Measurements from ENCODE around the gene ATG7. TPM values are rescaled to one million over a fixed set of nuclear protein-coding genes. Genes with fewer than 3 reads are reported as not detected.

The ATG7 gene
- total RNA-seq, 2 experiments from 2014 or later, result 25.1 to 28.2 TPM

DNA sequence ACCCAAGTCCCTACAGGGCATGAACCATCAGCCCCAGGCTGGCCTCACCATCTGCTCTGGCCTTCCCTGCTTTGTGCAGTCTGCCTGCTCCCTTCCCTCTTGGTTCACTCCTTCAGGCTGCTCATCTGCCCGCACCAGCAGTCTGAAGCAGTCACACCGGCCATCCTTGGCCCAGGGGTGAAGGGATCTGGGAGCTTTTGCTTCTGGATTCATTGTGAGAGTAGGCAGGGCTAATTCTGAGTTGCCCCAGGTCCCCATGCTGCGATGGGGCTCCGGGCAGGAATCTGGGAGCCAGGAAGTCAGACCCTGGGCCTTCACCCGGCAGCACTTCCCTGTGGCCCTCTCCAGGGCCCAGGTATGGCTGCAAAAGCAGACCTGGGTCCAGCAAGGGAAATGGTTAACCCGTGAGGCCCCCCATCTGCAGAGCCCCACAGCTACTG is 271.8 kb downstream of the ATG7 start:
- H3K27ac Mint-ChIP-seq, result no peak overlapping the region
- no peaks in the 10 kb centered on the region for H3K27me3 Mint-ChIP-seq
- DNase-seq, result no peak
- H3K9me3 Mint-ChIP-seq, result peaks cover 7% of the 10 kb centered on the region
- no peaks in the 10 kb centered on the region for H3K4me1 Mint-ChIP-seq
- peaks cover 22% of the 10 kb centered on the region for H3K36me3 Mint-ChIP-seq
- no peak overlapping the region for H3K4me3 Mint-ChIP-seq

DNA sequence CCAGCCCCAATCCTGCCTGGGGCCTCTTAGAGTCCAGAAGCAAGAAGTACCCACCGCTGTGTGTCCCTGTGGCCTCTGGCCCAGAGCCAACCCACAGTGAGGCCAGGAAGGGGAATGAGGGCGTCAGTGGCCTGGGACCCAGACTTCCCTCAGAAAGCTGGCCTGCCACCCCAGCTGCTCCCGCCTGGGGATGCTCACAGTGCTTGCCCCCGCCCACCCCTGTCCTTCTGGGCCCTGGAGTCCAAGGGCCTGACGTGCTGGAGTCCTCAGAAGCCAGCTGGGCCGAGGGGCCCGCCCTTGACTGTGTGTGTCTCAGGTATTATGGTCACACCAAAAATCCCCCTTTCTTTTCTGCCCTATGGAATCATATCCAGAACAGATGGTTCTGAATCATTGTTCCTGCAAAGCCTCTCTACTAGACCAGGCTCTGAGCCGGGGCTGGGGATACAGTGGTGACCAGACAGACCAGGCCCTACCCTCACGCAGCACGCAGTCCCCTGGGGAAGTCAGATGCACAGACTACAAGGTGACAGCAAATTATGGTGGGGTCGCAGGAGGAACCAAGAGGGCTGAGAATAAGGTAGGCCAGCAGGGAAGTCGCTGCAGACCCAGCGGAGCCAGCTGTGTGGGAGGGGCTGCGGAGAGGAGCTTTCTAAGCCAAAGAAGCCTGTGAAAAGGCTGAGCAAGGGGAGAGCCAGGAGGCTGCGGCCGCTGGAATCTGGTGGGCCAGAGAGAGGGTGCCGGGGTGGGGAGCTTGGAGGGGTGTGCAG is 272.4 kb downstream of the ATG7 start:
- no peak for DNase-seq
- Mint-ChIP-seq H3K36me3 (peaks cover 24% of the 10 kb centered on the region), H3K4me3 (no peak overlapping the region), H3K4me1 (no peaks in the 10 kb centered on the region), H3K27me3 (no peaks in the 10 kb centered on the region), H3K9me3 (peaks cover 7% of the 10 kb centered on the region), H3K27ac (no peak overlapping the region)

DNA sequence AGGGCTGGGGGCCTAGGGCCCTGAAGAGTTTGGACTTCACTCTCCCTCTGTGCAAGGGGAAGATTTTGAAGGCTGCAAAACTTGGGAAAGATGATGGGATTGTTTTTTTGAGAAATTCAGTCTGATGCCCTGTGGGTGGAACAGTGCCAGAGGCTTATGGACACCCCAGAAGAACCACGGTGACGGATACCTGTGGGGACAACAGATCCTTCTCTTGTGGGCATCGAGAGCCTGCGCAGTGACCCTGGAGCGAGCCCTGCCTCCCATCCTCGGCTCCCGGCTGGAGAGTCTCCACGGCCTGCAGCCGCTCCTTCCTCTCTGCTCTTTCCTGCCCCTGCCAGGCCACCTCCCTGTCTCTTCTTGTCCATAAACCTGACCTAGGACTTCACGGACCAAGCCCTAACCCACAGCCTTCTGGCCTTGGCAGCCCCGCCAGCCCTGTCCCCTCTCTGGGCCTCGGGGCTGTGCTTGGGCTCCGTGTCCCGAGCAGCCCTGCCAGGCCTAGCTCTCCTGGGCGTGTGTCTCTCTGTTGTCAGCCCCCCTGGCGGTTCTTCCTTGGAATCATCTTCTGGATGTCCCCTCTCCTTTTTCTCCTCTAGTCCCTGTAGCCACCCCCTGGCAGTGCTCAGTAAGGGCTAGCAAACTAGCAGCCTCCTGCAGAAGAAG is 273.1 kb downstream of the ATG7 start:
- no peaks in the 10 kb centered on the region for H3K4me1 Mint-ChIP-seq
- no peaks in the 10 kb centered on the region for H3K27me3 Mint-ChIP-seq
- H3K36me3 Mint-ChIP-seq, result peaks cover 26% of the 10 kb centered on the region
- peaks cover 8% of the 10 kb centered on the region for H3K9me3 Mint-ChIP-seq
- no peak overlapping the region for H3K27ac Mint-ChIP-seq
- no peak overlapping the region for H3K4me3 Mint-ChIP-seq
- DNase-seq, result no peak

DNA sequence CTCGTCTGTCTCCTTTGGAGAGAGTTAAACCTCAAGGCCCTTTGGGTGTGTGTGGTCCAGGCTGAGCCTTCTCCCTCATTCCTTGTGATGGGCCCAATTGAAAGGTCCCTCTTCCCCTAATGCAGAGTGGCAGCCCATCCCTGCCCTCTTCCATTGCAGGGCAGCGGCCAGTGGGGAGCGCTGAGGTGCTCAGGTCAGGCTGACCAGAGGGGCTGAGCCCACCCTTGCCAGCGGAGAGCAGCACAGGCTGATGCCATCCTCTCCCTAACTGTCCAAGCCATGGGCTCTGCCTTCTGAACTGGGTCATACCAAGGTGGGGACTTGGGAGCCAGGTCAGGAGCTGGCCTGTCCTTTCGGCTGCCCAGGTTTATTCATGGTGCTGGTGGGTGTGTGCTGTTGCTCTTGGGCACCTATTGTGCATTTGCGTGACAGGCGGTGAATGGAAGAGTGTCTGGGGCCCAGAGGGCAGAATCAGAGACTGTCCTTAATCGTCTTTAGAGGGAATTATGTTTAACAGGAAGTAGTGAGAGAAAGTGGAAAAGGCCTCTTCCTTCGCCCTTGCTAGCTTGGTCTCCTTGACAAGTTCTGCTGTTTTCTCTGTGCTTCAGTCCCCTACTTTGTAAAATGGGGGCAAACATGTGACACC is 274.6 kb downstream of the ATG7 start:
- no peaks in the 10 kb centered on the region for H3K4me1 Mint-ChIP-seq
- no peak overlapping the region for H3K4me3 Mint-ChIP-seq
- no peak overlapping the region for H3K27ac Mint-ChIP-seq
- peaks cover 12% of the 10 kb centered on the region for H3K9me3 Mint-ChIP-seq
- no peaks in the 10 kb centered on the region for H3K27me3 Mint-ChIP-seq
- DNase-seq, result no peak
- H3K36me3 Mint-ChIP-seq, result peaks cover 33% of the 10 kb centered on the region

DNA sequence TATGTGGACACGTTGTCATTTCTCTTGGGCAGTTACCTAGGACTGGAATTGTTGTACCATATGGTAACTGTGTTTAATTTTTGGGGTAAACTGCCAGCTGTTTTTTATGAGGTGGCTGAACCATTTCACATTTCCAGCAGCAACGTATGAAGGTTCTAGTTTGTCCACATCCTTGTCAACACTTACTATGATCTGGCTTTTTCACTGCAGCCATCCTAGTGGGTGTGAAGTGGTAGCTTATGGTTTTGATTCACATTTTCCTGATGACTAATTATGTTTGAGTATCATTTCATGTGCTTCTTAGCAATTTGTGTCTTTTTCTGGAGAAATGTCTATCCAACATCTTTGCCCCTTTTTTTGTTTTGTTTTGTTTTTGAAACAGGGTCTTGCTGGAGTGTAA is 275.3 kb downstream of the ATG7 start:
- no peak overlapping the region for H3K27ac Mint-ChIP-seq
- H3K36me3 Mint-ChIP-seq, result peaks cover 40% of the 10 kb centered on the region
- peaks cover 13% of the 10 kb centered on the region for H3K9me3 Mint-ChIP-seq
- H3K4me3 Mint-ChIP-seq, result no peak overlapping the region
- no peaks in the 10 kb centered on the region for H3K27me3 Mint-ChIP-seq
- no peaks in the 10 kb centered on the region for H3K4me1 Mint-ChIP-seq
- no peak for DNase-seq

DNA sequence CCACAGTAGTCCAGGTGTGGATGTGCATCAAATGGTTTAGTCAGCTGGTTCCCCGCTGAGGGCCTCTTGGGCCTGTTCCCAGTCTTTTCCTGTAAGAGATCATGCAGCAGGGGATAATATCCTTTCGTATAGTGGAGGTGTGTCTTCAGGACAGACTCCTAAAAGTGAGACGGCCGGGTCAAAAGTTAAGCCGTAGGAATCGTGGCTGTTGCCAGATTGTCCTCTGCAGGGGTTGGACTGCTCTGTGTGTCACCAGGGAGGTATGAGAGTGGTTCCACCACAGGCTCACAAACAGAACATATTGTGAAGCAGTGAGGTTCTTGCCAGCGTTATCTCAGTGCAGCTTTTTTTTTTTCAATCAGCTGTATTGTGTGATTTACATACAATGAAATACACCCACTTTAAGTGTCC is 276.5 kb downstream of the ATG7 start:
- DNase-seq, result no peak
- Mint-ChIP-seq H3K36me3 (peaks cover 50% of the 10 kb centered on the region), H3K4me3 (no peak overlapping the region), H3K4me1 (no peaks in the 10 kb centered on the region), H3K27ac (no peak overlapping the region), H3K27me3 (no peaks in the 10 kb centered on the region), H3K9me3 (peaks cover 19% of the 10 kb centered on the region)

DNA sequence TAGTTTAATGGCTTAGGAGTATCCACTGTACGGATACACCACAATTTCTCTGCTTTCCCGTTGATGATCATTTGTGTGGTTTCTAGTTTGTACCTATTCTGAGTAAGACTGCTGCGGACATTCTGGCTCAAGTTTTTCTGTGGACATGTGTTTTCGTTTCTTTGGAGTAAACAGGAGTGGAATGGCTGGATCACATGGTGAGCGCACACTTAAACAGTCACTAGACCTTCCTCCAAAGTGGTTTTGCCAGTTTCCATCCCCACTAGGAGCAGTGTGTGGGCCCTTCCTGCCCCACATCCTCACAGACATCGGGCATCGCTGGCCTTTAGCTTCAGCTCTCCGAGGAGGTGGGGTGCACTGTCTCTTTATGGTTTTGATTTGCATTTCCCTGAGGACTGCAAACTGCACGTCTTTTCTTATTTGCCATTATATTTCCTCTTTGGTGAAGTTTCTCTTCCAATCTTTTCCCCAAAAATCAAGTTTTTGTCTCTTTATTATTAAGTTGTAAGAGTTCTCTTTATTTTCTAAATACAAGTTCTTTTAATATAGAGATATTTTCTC is 277.5 kb downstream of the ATG7 start:
- DNase-seq, result no peak
- no peaks in the 10 kb centered on the region for H3K27me3 Mint-ChIP-seq
- H3K4me1 Mint-ChIP-seq, result no peaks in the 10 kb centered on the region
- no peak overlapping the region for H3K4me3 Mint-ChIP-seq
- H3K9me3 Mint-ChIP-seq, result peaks cover 19% of the 10 kb centered on the region
- H3K27ac Mint-ChIP-seq, result no peak overlapping the region
- peaks cover 53% of the 10 kb centered on the region for H3K36me3 Mint-ChIP-seq

DNA sequence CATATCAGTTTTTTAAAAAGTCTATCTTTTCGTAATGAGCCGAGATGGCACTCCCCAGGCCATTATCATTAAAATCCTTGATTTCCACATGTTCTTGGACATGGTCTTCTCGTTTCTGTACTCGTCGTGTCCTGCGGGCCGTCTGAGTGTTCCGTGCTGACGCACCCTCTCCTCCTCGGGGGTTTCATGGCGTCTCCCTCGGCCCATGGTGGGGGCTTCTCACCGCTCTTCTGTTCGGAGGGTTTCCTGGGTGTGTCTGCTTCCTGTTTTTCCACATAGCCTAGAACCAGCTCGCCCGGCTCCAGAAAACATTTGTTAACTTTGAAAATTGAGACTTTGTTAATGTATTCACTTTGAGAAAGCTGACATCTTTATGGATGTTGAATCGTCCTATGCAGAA is 278.8 kb downstream of the ATG7 start:
- Mint-ChIP-seq H3K9me3 (peaks cover 19% of the 10 kb centered on the region), H3K27me3 (no peaks in the 10 kb centered on the region), H3K27ac (no peak overlapping the region), H3K4me3 (no peak overlapping the region), H3K4me1 (no peaks in the 10 kb centered on the region), H3K36me3 (peaks cover 59% of the 10 kb centered on the region)
- DNase-seq, result no peak

DNA sequence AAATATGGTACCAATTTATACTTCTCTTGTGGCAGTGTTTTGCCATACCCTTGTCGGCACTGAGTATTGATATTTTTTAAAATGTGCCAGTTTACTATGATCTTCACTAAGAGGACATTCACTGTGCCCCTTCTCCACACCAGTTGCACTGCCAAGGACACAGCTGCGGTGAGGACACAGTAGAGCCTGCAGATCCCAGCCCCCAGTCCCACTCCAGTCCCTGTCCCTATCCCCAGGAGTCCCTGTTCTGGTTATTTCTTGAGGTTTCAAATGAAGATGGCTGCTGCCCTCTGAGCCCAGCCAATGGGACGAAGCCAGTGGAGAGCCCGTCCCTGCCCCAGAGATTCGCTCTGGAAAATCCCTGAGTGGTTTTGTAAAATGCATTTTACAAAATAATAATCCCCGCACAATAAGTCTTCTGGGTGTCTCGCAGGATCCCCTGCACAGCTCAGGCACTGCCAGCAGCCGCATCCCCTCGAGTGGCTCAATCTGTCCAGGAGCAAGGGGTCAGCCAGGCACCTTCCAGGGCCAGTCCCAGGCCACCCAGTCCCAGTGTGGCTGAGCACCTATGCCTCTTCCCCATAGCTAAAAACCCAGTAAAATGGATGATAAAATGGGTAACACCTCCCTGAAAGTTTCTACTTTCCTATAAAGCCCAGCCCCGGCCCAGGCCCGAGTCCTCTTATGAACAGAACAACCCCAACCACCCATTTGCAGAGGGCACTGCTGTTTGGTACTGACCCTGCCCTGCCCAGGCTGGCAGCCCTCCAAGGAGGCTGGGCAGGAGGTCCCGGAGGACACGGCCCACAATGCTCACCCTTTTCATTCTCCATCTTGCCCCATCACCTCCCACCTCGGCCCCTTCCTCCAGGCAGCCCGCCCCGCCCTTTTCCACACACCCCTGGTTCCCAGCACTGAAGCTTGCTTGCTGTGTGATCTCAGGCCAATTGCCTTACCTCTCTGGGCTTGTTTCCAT is 280.4 kb downstream of the ATG7 start:
- no peak for DNase-seq
- no peak overlapping the region for H3K27ac Mint-ChIP-seq
- H3K36me3 Mint-ChIP-seq, result peaks cover 52% of the 10 kb centered on the region
- no peaks in the 10 kb centered on the region for H3K27me3 Mint-ChIP-seq
- no peak overlapping the region for H3K4me3 Mint-ChIP-seq
- no peaks in the 10 kb centered on the region for H3K4me1 Mint-ChIP-seq
- peaks cover 16% of the 10 kb centered on the region for H3K9me3 Mint-ChIP-seq

DNA sequence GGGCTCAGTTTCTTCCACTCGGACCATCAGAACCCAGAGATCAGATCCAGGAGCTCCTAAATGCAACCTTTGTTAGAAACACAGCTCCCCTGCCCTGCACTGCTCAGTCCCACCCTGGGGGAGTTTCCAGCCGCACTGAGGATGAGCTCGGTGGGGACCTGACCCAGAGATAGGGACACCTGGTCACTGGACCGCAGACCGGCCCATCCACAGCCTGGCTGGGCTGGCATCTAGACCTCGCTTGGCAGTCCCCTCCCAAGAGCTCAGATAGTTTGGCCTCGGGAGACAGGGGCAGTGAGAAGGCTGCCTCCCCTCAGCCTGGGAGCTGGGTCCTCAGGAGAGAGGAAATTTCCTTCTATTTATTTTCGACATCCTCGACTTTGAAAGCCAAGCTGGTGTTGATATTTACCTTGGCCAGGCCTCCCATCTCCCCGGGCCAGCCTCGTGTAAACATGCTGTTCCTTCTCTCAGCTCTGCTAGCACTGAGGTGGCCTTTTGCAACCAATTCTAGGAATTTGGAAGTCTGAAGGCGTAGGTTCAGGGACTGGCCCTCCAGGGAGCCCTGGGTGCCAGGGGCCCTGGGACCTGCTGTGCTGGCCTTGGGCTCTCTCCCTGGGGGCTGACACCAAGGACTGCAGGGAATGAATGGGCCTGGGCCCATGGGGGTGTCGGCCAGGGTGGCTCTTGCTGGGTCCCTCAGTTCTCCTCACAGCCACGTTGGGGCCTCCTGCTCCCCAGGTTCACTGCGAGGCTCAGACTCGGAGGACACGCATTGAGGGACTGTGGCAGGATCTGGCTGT is 281.4 kb downstream of the ATG7 start:
- Mint-ChIP-seq H3K9me3 (peaks cover 12% of the 10 kb centered on the region), H3K4me1 (peaks cover 5% of the 10 kb centered on the region), H3K36me3 (peaks cover 47% of the 10 kb centered on the region), H3K27ac (no peak overlapping the region), H3K27me3 (no peaks in the 10 kb centered on the region), H3K4me3 (no peak overlapping the region)
- no peak for DNase-seq

DNA sequence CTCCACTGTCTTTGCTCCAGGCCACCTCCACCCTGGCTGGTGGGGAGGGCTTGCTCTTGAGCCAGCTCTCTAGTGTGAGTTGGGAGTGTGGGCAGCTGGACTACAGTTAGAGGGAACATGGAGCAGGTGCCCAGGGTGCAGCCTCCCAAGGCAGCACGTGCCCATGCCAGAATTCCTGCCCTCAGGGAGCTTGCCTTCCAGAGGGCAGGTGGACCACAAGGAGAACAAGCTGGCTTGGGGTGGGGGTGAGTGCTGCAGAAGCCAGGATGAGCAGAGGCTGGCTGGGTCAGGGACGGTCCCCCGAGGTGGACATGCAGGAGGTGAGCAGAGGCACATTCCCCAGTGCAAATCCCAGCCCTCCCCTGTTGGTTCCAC is 282.0 kb downstream of the ATG7 start:
- DNase-seq, result no peak
- Mint-ChIP-seq H3K4me3 (no peak overlapping the region), H3K9me3 (peaks cover 12% of the 10 kb centered on the region), H3K27ac (no peak overlapping the region), H3K4me1 (peaks cover 5% of the 10 kb centered on the region), H3K36me3 (peaks cover 46% of the 10 kb centered on the region), H3K27me3 (no peaks in the 10 kb centered on the region)

DNA sequence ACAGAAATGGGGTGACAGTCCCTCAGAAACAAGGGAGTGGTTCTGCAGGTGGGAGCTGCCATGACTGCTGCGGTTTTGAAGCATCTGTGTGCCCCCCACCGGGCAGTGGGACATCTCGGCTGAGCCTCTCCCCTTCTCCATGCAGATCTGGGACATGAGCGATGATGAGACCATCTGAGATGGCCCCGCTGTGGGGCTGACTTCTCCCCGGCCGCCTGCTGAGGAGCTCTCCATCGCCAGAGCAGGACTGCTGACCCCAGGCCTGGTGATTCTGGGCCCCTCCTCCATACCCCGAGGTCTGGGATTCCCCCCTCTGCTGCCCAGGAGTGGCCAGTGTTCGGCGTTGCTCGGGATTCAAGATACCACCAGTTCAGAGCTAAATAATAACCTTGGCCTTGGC is 282.5 kb downstream of the ATG7 start:
- Mint-ChIP-seq H3K4me1 (peaks cover 5% of the 10 kb centered on the region), H3K27me3 (no peaks in the 10 kb centered on the region), H3K36me3 (peaks cover 44% of the 10 kb centered on the region), H3K9me3 (peaks cover 12% of the 10 kb centered on the region), H3K27ac (no peak overlapping the region), H3K4me3 (no peak overlapping the region)
- no peak for DNase-seq

DNA sequence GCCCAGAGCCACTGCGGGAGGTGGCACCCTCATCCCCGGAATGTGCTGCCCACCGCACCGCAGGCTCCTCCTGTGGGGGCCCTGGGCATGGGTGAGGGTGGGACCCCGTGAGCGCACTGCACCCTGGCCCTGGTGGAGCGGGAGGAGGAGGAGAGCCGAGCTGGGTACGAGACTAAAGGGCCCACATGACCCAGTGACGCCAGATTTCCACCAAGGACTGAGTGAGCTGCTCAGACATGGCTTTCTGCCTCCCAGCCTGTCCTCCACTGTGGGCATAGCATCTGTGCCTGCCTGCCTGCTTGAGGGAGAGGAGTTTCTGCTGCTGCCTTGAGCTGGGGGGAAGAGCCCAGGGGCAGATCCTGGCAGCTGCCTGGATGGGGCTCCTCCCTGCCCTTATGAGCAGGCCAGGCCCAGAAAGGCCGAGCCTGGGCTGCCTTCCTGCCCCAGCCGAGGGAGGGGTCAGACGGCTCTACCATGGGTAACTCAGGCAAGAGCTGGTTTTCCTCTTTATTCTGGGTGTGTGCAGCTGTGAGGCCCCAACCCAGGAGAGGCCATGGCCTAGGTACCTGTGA is 283.1 kb downstream of the ATG7 start:
- DNase-seq, result no peak
- Mint-ChIP-seq H3K27me3 (no peaks in the 10 kb centered on the region), H3K27ac (no peak overlapping the region), H3K36me3 (peaks cover 42% of the 10 kb centered on the region), H3K4me1 (peaks cover 5% of the 10 kb centered on the region), H3K9me3 (peaks cover 11% of the 10 kb centered on the region), H3K4me3 (no peak overlapping the region)

All from activated naive CD8-positive, alpha-beta T cell treated with anti-CD3 and anti-CD28 coated beads for 36 hours (primary cell).